HEK293 (cell line): ENCODE data around the gene DCAF6.

Experiments
- CTCF ChIA-PET: fragments of 350-600 bp; formaldehyde crosslinking; extraction: SDS; loops from one replicate; lab custom pipeline; 2021; ENCODE audit warnings: antibody characterized with exemption; lab: Yijun Ruan, JAX
- POLR2A ChIA-PET: fragments of 300-600 bp; formaldehyde crosslinking; extraction: SDS; loops from one replicate; lab custom pipeline; 2020; ENCODE audit warnings: antibody characterized with exemption, inconsistent platforms; lab: Yijun Ruan, JAX
- H3K27ac ChIP-seq: fragments of 200-500 bp; sonication (Bioruptor generic); 2 replicates; pipeline ENCODE4 v1.5.1; 2014; ENCODE audit warnings: low read depth, low read length, control low read depth, inconsistent platforms; ENCODE audit errors: extremely low read depth
- H3K36me3 ChIP-seq, 2 experiments: fragments of 200-500 bp in 1 of 2; sonication (Bioruptor generic) in 1 of 2; 1 replicate in 1 of 2; 2 replicates in 1 of 2; pipeline ENCODE4 v1.5.1; 2014 to 2017; ENCODE audit warnings: inconsistent platforms in 2 of 2, low read length in 2 of 2; ENCODE audit not compliant: control insufficient read depth in 2 of 2, insufficient read depth in 1 of 2
- H3K4me1 ChIP-seq: fragments of 200-500 bp; sonication (Bioruptor generic); 2 replicates; pipeline ENCODE4 v1.5.1; 2014; ENCODE audit warnings: mild to moderate bottlenecking, low read length, inconsistent platforms; ENCODE audit not compliant: control insufficient read depth, insufficient read depth
- H3K4me3 ChIP-seq: 2 replicates; pipeline ENCODE4 v1.5.1; 2011; ENCODE audit warnings: low read depth, mild to moderate bottlenecking, control low read depth, low read length, moderate library complexity
- H3K9me3 ChIP-seq: fragments of 200-500 bp; sonication (Bioruptor generic); 2 replicates; pipeline ENCODE4 v1.5.1; 2014; ENCODE audit warnings: low read depth, low read length, inconsistent platforms; ENCODE audit not compliant: control insufficient read depth, insufficient read depth
- GLI4 ChIP-seq: fragments of 450-650 bp; formaldehyde crosslinking; IDR thresholded peaks from 2 replicates; pipeline ENCODE4 v1.5.1; 2016; ENCODE audit warnings: missing biosample characterization, missing genetic modification characterization
- SCRT1 ChIP-seq: fragments of 450-650 bp; formaldehyde crosslinking; IDR thresholded peaks from 2 replicates; pipeline ENCODE4 v1.5.1; 2016; ENCODE audit warnings: missing biosample characterization, missing genetic modification characterization, borderline replicate concordance
- TCF7L2 ChIP-seq: IDR thresholded peaks from 2 replicates; pipeline ENCODE4 v1.6.1; 2011; ENCODE audit warnings: low read depth, mild to moderate bottlenecking, inconsistent platforms, low read length, moderate library complexity, borderline replicate concordance
- ZBTB7A ChIP-seq: fragments of 450-650 bp; formaldehyde crosslinking; IDR thresholded peaks from 2 replicates; pipeline ENCODE4 v1.5.1; 2016; ENCODE audit warnings: low read depth, missing biosample characterization, missing genetic modification characterization
- ZEB2 ChIP-seq: fragments of 450-650 bp; formaldehyde crosslinking; IDR thresholded peaks from 2 replicates; pipeline ENCODE4 v1.5.1; 2016; ENCODE audit warnings: missing biosample characterization, missing genetic modification characterization
- ZNF121 ChIP-seq: fragments of 450-650 bp; formaldehyde crosslinking; IDR thresholded peaks from 2 replicates; pipeline ENCODE4 v1.5.1; 2016; ENCODE audit warnings: missing biosample characterization, missing genetic modification characterization
- ZNF140 ChIP-seq: fragments of 450-650 bp; formaldehyde crosslinking; IDR thresholded peaks from 2 replicates; pipeline ENCODE4 v1.5.1; 2016; ENCODE audit warnings: missing biosample characterization, missing genetic modification characterization
- ZNF169 ChIP-seq: fragments of 450-650 bp; formaldehyde crosslinking; IDR thresholded peaks from 2 replicates; pipeline ENCODE4 v1.5.1; 2016; ENCODE audit warnings: missing biosample characterization, missing genetic modification characterization
- ZNF18 ChIP-seq: fragments of 450-650 bp; formaldehyde crosslinking; IDR thresholded peaks from 2 replicates; pipeline ENCODE4 v1.5.1; 2016; ENCODE audit warnings: missing biosample characterization, missing genetic modification characterization
- ZNF2 ChIP-seq: fragments of 450-650 bp; formaldehyde crosslinking; IDR thresholded peaks from 2 replicates; pipeline ENCODE4 v1.5.1; 2016; ENCODE audit warnings: missing biosample characterization, missing genetic modification characterization
- ZNF23 ChIP-seq: fragments of 450-650 bp; formaldehyde crosslinking; IDR thresholded peaks from 2 replicates; pipeline ENCODE4 v1.5.1; 2016; ENCODE audit warnings: missing biosample characterization, missing genetic modification characterization, borderline replicate concordance
- ZNF239 ChIP-seq: fragments of 450-650 bp; formaldehyde crosslinking; IDR thresholded peaks from 2 replicates; pipeline ENCODE4 v1.5.1; 2016; ENCODE audit warnings: missing biosample characterization, missing genetic modification characterization
- ZNF362 ChIP-seq: fragments of 450-650 bp; formaldehyde crosslinking; IDR thresholded peaks from 2 replicates; pipeline ENCODE4 v1.5.1; 2016; ENCODE audit warnings: missing biosample characterization, missing genetic modification characterization
- ZNF426 ChIP-seq: fragments of 450-650 bp; formaldehyde crosslinking; IDR thresholded peaks from 2 replicates; pipeline ENCODE4 v1.5.1; 2017; ENCODE audit warnings: missing biosample characterization, missing genetic modification characterization, mild to moderate bottlenecking, inconsistent platforms, moderate library complexity
- ZNF529 ChIP-seq: fragments of 450-650 bp; formaldehyde crosslinking; IDR thresholded peaks from 2 replicates; pipeline ENCODE4 v1.5.1; 2017; ENCODE audit warnings: missing genetic modification characterization, missing biosample characterization; ENCODE audit not compliant: insufficient replicate concordance
- ZNF580 ChIP-seq: fragments of 450-650 bp; formaldehyde crosslinking; IDR thresholded peaks from 2 replicates; pipeline ENCODE4 v1.5.1; 2016; ENCODE audit warnings: missing biosample characterization, missing genetic modification characterization
- ZNF610 ChIP-seq: fragments of 450-650 bp; formaldehyde crosslinking; IDR thresholded peaks from 2 replicates; pipeline ENCODE4 v1.5.1; 2016; ENCODE audit warnings: missing biosample characterization, missing genetic modification characterization, borderline replicate concordance
- ZNF629 ChIP-seq: fragments of 450-650 bp; formaldehyde crosslinking; IDR thresholded peaks from 2 replicates; pipeline ENCODE4 v1.5.1; 2017; ENCODE audit warnings: missing biosample characterization, missing genetic modification characterization
- ZSCAN16 ChIP-seq: fragments of 450-650 bp; formaldehyde crosslinking; IDR thresholded peaks from 2 replicates; pipeline ENCODE4 v1.5.1; 2016; ENCODE audit warnings: missing biosample characterization, missing genetic modification characterization
- TF ChIP-seq, protein P1 (sequence below): fragments of 450-650 bp; formaldehyde crosslinking; conservative IDR thresholded peaks from 2 replicates; pipeline ENCODE4 v1.5.1; 2016; ENCODE audit warnings: low read depth, missing biosample characterization, missing genetic modification characterization
- TF ChIP-seq, protein P2 (sequence below): fragments of 450-650 bp; formaldehyde crosslinking; IDR thresholded peaks from 2 replicates; pipeline ENCODE4 v1.5.1; 2017; ENCODE audit warnings: missing biosample characterization, missing genetic modification characterization
- TF ChIP-seq, protein P3 (sequence below): fragments of 450-650 bp; formaldehyde crosslinking; IDR thresholded peaks from 2 replicates; pipeline ENCODE4 v1.5.1; 2016; ENCODE audit warnings: missing biosample characterization, missing genetic modification characterization
- TF ChIP-seq, protein P4 (sequence below): fragments of 450-650 bp; formaldehyde crosslinking; IDR thresholded peaks from 2 replicates; pipeline ENCODE4 v1.5.1; 2017; ENCODE audit warnings: missing biosample characterization, missing genetic modification characterization

Gene DCAF6

GRCh38 chr1:168004531-168004930, 68.0 kb downstream of the DCAF6 start:
- ChIA-PET POLR2A (no interaction called here), CTCF (no interaction called here)
- H3K36me3 ChIP-seq = peaks cover 12 to 31% of the 10 kb centered on the region in 2 experiments
- H3K4me3 ChIP-seq = no peak overlapping the region
- no peaks in the 10 kb centered on the region for H3K9me3 ChIP-seq
- H3K27ac ChIP-seq = no peak overlapping the region
- no peak for TF ChIP-seq ZNF529 (tag by site-specific recombination)
- no peak for TF ChIP-seq ZNF362 (tag by site-specific recombination)
- TF ChIP-seq, protein P1, sequence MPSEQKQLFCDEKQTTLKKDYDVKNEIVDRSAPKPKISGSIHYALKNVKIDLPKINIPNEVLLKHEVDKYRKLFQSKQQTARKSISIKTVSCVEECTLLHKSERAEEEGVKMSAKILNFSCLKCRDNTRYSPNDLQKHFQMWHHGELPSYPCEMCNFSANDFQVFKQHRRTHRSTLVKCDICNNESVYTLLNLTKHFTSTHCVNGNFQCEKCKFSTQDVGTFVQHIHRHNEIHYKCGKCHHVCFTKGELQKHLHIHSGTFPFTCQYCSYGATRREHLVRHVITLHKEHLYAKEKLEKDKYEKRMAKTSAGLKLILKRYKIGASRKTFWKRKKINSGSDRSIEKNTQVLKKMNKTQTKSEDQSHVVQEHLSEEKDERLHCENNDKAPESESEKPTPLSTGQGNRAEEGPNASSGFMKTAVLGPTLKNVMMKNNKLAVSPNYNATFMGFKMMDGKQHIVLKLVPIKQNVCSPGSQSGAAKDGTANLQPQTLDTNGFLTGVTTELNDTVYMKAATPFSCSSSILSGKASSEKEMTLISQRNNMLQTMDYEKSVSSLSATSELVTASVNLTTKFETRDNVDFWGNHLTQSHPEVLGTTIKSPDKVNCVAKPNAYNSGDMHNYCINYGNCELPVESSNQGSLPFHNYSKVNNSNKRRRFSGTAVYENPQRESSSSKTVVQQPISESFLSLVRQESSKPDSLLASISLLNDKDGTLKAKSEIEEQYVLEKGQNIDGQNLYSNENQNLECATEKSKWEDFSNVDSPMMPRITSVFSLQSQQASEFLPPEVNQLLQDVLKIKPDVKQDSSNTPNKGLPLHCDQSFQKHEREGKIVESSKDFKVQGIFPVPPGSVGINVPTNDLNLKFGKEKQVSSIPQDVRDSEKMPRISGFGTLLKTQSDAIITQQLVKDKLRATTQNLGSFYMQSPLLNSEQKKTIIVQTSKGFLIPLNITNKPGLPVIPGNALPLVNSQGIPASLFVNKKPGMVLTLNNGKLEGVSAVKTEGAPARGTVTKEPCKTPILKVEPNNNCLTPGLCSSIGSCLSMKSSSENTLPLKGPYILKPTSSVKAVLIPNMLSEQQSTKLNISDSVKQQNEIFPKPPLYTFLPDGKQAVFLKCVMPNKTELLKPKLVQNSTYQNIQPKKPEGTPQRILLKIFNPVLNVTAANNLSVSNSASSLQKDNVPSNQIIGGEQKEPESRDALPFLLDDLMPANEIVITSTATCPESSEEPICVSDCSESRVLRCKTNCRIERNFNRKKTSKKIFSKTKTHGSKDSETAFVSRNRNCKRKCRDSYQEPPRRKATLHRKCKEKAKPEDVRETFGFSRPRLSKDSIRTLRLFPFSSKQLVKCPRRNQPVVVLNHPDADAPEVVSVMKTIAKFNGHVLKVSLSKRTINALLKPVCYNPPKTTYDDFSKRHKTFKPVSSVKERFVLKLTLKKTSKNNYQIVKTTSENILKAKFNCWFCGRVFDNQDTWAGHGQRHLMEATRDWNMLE (tag by site-specific recombination) = no peak
- TF ChIP-seq ZSCAN16 (tag by site-specific recombination) = no peak
- no peak for TF ChIP-seq ZNF426
- TF ChIP-seq ZNF121 (tag by site-specific recombination) = no peak
- TF ChIP-seq TCF7L2 = no peak
- TF ChIP-seq, protein P2, sequence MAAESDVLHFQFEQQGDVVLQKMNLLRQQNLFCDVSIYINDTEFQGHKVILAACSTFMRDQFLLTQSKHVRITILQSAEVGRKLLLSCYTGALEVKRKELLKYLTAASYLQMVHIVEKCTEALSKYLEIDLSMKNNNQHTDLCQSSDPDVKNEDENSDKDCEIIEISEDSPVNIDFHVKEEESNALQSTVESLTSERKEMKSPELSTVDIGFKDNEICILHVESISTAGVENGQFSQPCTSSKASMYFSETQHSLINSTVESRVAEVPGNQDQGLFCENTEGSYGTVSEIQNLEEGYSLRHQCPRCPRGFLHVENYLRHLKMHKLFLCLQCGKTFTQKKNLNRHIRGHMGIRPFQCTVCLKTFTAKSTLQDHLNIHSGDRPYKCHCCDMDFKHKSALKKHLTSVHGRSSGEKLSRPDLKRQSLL (tag by site-specific recombination) = no peak
- no peak for TF ChIP-seq ZNF169 (tag by site-specific recombination)
- TF ChIP-seq SCRT1 (tag by site-specific recombination) = no peak
- TF ChIP-seq ZNF23 (tag by site-specific recombination) = no peak
- TF ChIP-seq, protein P3, sequence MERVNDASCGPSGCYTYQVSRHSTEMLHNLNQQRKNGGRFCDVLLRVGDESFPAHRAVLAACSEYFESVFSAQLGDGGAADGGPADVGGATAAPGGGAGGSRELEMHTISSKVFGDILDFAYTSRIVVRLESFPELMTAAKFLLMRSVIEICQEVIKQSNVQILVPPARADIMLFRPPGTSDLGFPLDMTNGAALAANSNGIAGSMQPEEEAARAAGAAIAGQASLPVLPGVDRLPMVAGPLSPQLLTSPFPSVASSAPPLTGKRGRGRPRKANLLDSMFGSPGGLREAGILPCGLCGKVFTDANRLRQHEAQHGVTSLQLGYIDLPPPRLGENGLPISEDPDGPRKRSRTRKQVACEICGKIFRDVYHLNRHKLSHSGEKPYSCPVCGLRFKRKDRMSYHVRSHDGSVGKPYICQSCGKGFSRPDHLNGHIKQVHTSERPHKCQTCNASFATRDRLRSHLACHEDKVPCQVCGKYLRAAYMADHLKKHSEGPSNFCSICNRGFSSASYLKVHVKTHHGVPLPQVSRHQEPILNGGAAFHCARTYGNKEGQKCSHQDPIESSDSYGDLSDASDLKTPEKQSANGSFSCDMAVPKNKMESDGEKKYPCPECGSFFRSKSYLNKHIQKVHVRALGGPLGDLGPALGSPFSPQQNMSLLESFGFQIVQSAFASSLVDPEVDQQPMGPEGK = no peak
- TF ChIP-seq ZNF239 (tag by site-specific recombination) = no peak
- H3K4me1 ChIP-seq = no peaks in the 10 kb centered on the region

DNA sequence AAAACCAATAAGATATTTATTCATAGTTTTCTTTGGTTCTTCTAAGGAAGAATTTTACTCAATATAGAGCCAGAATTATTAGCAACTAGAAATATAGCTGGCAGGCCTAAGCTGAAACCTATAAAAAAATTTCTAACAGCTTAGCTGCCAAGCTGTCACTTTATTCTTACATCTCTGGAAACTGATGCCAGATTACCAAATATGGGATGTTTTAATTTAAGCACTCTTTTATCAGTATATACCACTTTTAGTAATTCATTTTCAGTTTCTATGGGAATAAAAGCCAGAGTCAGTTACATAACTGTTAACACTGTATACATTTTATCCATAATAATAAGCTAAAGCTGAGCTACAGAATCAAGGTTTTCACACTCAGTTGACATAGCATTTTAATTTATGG, 69.0 kb downstream of the DCAF6 start:
- CTCF ChIA-PET = no interaction called here
- Histone ChIP-seq H3K4me1 (no peaks in the 10 kb centered on the region), H3K9me3 (no peaks in the 10 kb centered on the region), H3K27ac (no peak overlapping the region), H3K36me3 (peaks cover 12 to 31% of the 10 kb centered on the region in 2 experiments), H3K4me3 (no peak overlapping the region)
- POLR2A ChIA-PET = interaction anchor here (0.7 kb wide), 1 partner anchor 69 kb away, joined by 4 read pairs; no protein-coding TSS in a partner anchor
- no peak for TF ChIP-seq ZNF239 (tag by site-specific recombination)
- TF ChIP-seq ZNF18 (tag by site-specific recombination) = no peak
- TF ChIP-seq ZNF580 (tag by site-specific recombination) = no peak
- TF ChIP-seq ZNF610 (tag by site-specific recombination) = no peak
- no peak for TF ChIP-seq ZNF2 (tag by site-specific recombination)
- TF ChIP-seq GLI4 (tag by site-specific recombination) = no peak
- TF ChIP-seq ZNF629 (tag by site-specific recombination) = no peak
- TF ChIP-seq, protein P4, sequence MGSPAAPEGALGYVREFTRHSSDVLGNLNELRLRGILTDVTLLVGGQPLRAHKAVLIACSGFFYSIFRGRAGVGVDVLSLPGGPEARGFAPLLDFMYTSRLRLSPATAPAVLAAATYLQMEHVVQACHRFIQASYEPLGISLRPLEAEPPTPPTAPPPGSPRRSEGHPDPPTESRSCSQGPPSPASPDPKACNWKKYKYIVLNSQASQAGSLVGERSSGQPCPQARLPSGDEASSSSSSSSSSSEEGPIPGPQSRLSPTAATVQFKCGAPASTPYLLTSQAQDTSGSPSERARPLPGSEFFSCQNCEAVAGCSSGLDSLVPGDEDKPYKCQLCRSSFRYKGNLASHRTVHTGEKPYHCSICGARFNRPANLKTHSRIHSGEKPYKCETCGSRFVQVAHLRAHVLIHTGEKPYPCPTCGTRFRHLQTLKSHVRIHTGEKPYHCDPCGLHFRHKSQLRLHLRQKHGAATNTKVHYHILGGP = no peak
- no peak for TF ChIP-seq ZEB2 (tag by site-specific recombination)
- no peak for TF ChIP-seq ZNF140 (tag by site-specific recombination)
- no peak for TF ChIP-seq ZBTB7A (tag by site-specific recombination)
- TF ChIP-seq SCRT1 (tag by site-specific recombination) = no peak
